Pulmonary artery endothelial cell (primary cell): ENCODE data around the gene HNRNPH1. TPM values are rescaled to one million over a fixed set of nuclear protein-coding genes. Genes with fewer than 3 reads are reported as not detected.

Source experiments
- DNase-seq: peaks from one replicate; pipeline ENCODE4 v3.0.0-alpha.2; 2011; ENCODE audit warnings: low read depth, low spot score
- total RNA-seq: library from RNA; depleted of rRNA; stranded (reverse); fragments of >200 nt; gene quantifications from 2 replicates; pipeline ENCODE4 v1.2.3, GENCODE V29; 2014

HNRNPH1 gene
- total RNA-seq, 1 donor from 2014 or later: 648 TPM

DNA sequence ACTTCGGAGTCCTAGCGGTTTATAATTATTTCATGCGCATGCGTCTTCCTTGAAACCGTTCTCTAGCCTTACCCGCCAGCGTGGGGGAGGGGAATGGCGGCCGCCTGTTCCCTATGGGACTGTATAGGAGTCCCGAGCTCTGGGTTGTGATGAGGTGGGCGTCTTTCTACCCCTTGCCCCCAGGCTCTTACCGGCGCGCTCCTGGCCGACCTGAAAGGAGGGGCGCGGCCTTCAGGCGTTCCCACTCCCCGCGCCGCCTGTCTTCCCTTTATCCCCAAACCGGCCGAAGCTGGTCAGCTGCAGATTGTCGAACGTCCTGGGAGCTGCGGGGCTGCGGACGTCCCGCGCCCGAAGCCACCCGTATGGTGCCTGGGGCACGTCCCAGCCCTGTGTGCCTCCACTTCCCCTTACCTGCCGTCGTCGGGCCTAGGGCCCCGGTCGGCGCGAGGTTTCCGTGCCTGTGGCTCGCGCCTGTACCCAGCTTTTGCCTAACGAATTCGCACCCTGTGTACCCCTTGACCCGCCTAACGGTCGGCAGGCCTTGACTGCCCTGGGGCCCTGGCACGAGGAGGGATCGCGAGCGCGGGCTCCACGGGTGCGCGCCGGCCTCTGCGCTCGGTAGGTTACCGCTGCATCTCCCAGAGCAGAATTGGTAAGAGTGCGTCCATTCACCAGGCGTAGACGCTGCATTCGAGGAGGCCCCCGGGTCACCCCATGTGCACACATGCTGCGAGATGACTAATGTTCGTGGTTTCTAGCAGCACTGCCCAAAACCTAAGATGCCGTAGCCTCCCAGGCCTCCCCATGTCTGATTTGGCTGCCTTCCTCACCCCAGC lies 653 bp upstream of the HNRNPH1 start:
- no peak for DNase-seq

GRCh38 chr5:179621551-179622214 lies 1.8 kb downstream of the HNRNPH1 start:
- DNase-seq: no peak

DNA sequence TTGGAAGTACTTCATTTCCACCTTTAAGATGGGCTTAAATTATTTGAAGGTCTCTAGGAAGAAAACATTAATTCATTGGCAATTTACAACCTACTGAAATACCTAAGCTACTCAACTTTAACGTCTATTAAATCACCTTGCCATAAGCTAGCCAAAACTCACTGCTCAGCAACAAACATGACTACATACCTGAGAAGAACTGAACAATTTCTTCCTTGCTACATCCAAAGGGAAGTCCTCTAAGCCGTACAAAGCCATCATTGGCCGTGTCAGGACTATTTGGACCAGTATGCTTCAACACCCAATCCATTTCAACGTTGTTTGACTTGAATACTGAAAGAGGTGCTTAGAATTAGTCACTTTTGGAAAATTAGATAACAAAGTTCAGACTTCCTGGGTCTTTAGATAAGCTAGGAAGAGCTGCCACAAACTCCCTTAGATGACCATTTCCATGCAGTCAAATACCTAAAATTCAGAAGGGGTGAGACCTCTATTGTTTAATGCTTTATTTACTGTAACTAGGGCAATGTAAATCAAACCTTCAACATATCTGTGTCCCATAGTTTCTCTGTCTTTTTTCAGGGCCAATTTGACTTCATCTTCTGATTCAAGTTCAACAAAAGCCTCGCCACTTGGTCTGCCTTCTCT lies 2.6 kb downstream of the HNRNPH1 start:
- no peak for DNase-seq

GRCh38 chr5:179620293-179620692 lies 3.2 kb downstream of the HNRNPH1 start:
- DNase-seq: no peak

GRCh38 chr5:179619776-179620175 lies 3.7 kb downstream of the HNRNPH1 start:
- no peak for DNase-seq

- no peak for DNase-seq
Observed at GRCh38 chr5:179618923-179619554, 4.4 kb downstream of the HNRNPH1 start.

DNA sequence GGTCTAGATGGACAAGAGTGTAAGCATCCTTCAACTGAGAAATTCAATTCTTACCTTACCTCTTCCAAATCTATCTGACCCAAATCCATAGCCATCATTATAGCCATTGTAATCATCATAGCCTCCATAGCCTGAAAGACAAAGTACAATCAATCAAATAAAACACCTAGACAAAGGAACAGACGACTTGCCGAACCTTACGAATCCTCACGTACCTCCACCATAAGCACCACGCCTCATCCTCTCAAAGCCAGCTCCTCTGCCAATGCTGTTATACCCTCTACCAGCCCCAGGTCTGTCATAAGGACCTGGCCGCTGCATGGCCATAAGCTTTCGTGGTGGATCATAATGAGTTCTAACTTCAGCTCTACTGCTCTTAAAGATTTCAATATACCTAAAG lies 5.5 kb downstream of the HNRNPH1 start:
- DNase-seq: no peak

DNA sequence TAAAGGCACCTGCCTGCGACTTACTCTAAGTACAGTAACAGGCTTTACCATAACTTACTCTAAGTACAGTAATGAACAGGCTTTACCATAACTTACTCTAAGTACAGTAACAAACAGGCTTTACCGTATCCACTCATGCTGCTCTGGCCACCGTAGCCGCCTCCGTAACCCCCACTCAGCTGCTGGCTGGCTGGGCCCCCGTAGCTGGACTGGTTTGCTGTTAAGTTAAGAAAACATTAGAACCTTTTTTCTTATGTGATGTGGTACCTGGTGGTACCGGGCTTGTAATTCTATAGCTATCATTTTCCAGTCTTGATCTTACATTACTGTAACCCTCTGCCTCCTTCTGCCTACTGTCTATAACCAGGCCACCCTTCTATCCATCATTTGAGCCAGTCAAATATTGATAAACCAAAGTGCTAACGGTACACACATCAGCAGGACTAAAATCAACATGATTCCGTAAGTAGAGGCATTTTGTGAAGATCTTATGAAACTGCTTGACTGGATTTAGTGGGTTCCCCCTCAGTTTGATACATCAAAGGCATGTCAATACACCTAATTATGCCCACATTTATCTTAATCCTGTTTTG lies 7.4 kb downstream of the HNRNPH1 start:
- no peak for DNase-seq

DNA sequence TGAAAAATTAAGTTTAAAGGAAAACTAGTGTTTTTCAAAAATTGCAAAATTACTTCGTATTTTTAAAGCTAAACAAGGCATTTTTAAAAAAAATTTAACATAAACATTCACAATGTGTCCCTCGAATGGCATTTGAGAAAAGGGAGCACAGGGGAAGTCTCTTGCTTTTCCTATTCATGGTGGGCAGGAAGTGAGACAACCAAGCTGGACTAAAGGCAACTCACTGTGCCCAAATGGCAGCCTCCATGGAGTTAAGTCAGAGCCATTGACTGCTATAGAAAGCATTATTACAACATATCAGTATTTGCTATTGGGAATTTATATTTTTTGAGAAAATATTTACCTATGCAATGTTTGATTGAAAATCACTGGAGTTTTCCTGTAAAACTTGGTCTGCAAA lies 8.3 kb downstream of the HNRNPH1 start:
- DNase-seq: no peak

GRCh38 chr5:179614745-179615144 lies 8.7 kb downstream of the HNRNPH1 start:
- no peak for DNase-seq

GRCh38 chr5:179613460-179614071 lies 9.9 kb downstream of the HNRNPH1 start:
- DNase-seq: no peak

DNA sequence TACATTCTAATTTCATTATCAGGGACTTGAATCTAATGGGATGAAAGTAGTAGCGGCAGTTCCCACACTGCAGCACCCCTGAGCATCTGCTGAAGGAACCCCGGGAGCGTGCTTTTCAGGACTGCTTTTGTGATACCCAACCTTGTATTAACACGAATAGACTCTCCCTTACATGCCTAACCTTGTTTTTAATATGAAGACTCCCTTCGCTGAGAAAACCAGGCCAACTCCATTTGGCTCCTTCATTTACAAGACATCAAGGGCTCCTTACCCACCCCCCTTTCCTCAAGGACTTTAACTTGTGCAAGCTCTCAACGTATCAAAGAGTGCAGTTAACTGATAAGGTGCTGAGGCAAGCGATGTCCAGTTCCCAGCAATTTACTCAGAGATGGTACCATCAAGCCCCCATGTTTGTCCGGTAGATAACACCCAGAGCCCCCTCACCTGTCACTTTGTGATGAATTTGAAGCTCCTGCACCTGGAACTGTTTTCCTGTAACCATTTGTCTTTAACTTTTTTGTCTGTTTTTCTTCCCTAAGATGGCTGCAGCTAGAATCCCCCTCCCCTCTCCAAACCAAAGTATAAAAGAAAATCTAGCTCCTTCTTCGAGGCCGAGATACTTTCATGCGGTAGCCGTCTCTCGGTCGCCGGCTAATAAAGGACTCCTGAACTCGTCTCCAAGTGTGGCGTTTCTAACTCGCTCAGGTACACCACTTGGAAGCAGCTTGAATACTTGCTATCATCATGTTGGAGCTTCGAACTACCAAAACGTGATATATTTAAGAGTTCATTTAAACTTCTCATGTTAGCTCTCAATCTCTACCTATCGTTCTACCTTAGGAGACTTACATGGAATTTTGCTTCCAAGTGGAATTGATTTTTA lies 10.7 kb downstream of the HNRNPH1 start:
- no peak for DNase-seq

DNA sequence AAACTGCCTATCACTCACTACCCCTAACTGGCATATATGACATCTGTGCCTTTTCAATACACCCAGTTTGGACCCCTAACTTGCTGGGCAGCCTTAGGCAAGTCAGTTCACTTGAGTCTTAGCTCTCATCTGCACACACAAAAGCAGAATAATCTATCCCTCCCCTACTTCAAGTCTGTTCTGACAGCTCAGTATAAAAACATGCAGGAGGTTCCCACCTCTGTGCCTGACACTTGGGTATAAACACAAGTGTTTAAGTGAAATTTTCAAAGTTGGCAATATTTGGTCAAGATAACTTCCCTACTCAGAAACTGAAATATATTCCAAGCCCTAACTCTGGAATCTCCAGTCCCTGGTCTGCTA lies 12.6 kb downstream of the HNRNPH1 start:
- DNase-seq: no peak

DNA sequence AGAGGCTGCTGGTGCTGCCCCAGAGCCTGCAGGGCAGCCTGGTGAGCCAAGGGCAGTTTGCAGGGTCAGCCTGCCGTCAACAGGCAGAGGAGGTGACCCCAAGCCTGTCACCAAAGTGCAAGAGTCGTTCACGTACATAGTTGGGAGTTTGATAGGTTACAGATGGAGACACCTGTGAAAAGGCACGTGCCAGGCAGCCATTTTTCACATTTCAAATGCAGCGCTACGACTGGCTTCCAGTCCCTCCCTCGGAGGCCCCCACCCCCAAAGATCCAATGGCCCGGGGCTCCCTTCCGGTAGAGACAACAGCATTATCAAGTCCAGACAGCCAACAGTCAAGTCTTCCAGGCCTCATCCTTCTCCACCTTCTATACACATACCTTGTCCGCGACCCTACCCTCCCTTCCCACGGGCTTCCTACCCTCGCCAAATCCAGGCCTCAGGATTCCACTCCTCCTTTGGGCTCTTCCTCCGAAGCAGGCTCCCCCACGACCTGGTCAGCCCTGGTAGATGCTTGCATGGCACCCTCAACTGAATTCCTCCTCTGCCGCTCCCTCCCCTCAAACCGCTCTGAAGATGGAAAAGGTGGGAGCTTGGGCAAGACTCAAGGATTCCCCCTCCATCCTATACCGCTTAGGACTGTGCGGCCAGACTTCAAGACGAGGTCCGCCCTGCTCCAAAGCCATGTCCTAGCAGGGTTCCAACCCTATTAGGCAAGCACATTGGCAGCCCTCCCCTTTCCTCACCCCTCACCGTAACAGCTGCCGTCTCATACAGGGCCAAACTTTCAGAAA lies 13.2 kb downstream of the HNRNPH1 start:
- no peak for DNase-seq

GRCh38 chr5:179609834-179610108 lies 13.7 kb downstream of the HNRNPH1 start:
- no peak for DNase-seq

DNA sequence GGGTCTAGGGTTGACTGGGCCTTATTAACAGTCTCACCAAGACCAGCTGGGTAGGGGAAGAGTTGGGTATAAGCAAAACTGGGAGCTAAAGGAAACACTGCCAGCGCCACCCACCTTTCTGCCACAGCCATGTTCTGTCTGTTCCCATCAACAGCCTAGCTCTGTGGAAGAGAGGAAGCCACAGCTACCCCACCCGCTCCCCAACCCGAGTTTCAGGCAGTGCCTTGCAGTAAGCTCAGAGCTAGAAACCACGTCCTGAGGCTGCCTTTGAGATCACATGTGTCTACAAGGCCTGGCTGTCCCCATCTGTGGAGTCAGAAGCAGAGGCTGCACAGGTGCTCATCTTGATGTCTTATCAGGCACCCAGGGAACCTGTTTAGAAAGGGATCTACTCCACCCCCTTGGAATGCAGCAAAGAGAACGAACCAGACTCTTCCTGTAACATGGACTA lies 15.3 kb downstream of the HNRNPH1 start:
- DNase-seq: no peak

DNA sequence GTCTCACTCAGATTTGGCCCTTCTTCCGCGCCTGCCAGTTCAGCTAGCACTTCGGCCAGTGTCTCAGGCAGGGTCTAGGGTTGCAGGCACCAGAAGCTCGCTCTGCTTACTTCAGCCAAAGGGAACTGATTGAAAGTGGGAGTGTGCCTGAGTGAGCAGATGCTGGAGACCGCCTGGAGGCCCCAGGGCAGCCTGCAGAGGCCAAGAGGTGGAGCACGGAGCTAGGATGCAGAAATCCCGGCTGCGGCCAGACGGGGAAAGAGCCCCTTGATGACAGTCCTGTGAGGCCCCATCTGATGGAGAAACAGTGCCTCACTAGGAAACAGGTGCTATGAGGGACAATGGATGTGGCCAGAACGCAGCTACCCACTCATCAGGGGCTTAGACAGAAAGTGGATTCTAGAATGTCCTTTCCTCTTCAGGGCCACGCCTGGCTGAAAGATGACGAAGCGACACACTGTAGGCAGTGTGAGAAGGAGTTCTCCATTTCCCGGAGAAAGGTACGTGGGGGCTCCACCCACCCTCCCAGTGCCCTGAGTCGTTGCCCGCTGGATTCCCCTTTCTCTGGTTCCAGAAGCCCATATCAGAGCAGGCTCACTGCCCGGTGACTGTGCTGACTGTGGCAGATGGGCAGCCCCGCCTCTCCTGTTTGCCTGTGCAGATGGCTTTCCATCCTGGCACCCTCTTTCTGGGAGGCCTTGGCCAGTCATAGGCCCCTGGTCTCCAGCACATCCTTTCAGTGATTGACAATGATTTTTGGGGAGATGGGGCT lies 16.1 kb downstream of the HNRNPH1 start:
- DNase-seq: no peak

- no peak for DNase-seq
Observed at GRCh38 chr5:179606910-179607159, 16.6 kb downstream of the HNRNPH1 start.
